Activated T-cell treated with anti-CD3 and anti-CD28 coated beads, Interleukin-2, amount 50 U/mL, for 48 hours (primary cell): Measurements from ENCODE around the gene NCOR1.

Experiments
- DNase-seq, 2 experiments: peaks; one replicate each; pipeline ENCODE4 v3.0.0-alpha.2; 2020

Gene NCOR1

DNA sequence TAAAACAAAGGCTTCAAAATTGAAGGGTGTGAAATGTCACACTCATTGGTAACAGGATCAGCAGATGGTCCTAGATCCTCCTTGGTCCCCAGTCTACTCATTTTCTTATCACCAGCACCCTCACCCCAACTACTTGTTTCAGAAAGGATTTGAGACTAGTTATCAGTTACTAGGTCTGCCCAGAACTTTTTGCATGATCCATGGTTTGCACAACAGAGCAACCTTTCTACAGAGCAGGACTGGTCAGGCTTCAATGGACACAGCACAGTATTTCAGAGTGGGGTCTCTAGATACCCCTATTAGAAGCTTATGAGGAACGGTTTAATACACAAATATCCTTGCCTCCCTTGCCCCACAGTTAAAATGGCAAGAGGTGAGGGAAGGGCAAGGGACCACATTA, 190.1 kb downstream of the NCOR1 start:
- no peak for DNase-seq

DNA sequence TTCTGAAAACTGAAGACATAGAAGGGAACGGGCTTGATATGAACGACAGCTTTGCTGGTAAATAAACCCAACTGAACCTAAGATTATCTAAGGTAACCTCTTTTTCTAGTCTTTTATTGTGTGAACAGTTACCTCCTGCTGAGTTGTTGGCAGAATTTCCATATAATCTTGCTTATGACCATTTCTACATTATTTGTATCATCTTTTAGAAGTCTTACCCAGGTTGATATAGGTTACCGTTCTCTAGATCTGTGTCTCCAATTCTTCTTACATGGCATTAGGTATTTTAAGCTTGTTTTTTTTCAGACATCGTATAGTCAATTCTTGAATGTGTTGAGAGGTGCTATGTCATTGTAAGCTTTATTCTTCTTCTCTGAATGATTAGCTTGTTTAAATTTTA, 191.5 kb downstream of the NCOR1 start:
- DNase-seq = no peak

DNA sequence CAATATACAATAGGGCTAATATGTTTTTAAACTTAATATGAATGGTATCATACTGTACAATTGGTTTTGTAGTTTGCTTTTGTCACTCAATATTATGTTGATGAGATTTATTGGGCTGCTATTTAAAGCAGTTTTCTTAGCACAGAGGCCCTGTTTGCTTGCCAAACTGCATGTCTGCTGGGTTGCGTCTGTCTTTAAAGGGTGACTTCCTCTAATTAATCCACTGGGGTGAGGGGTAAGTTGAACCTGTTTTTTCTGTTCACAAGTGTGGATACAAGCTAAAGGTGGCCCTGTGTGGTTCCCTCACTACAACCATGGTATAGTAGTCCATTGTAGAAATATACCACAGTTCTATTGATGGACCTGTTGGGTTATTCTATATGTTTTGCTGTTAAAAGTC, 196.0 kb downstream of the NCOR1 start:
- DNase-seq = no peak

DNA sequence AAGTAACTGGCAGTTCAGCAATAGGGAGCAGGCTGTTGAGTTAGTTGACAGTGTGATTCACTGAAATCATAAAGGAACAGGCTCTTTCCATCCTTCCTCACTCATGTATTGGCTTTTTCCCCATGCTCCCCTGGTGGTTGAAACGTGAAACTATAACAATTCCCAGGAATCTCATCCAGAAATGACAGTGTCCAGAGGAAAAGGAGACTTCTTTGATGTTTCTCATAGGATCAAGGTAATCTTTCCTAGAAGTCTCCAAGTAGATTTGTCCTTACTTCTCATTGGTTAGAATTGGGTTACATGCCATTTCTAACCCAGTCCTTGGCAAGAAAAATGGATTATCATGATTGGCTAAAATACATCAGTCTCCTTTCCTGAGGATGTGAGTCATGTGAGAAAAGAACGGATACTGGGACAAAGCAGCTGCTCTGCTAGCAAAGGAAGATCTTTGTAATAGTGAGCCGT, 201.4 kb downstream of the NCOR1 start:
- DNase-seq = no peak

DNA sequence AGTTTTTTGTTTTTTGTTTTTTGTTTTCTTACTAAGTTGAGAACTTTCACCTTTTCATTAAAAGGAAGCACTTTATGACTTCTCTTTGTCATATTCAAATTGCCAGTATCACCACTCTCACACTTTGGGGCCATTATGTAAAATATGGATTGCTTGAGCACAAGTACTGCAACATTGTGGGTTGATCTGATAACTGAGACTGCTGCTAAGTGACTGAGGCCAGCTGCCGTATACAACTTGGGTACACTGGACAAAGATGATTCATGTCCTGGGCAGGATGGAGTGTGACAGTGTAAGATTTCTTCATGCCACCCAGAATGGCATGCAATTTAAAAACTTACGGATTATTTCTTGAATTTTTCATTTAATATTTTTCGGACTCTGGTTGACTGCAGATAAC, 207.9 kb downstream of the NCOR1 start:
- DNase-seq = no peak

- DNase-seq = no peak
Measured at GRCh38 chr17:16005636-16006035, 209.7 kb downstream of the NCOR1 start.

DNA sequence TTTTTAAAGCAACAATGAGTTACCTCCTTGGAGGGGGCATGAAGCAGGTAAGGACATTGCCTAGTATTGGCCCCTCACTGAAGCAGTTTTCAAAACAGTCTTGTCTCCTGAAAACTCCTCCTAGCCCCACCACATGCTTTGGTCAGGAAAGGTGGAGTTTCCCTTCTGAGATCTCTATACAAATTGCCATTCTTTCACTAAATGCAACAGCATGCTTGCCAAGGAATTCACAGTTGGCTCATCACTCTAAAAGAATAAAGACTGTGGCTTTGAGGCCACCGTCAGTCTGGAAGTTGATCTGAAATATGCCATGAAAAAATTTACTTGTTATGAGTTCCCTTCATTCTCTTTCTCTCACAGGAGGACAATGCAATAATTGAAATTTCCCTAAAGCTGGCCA, 211.5 kb downstream of the NCOR1 start:
- DNase-seq = no peak

GRCh38 chr17:16002708-16003260, 212.6 kb downstream of the NCOR1 start:
- DNase-seq = no peak

DNA sequence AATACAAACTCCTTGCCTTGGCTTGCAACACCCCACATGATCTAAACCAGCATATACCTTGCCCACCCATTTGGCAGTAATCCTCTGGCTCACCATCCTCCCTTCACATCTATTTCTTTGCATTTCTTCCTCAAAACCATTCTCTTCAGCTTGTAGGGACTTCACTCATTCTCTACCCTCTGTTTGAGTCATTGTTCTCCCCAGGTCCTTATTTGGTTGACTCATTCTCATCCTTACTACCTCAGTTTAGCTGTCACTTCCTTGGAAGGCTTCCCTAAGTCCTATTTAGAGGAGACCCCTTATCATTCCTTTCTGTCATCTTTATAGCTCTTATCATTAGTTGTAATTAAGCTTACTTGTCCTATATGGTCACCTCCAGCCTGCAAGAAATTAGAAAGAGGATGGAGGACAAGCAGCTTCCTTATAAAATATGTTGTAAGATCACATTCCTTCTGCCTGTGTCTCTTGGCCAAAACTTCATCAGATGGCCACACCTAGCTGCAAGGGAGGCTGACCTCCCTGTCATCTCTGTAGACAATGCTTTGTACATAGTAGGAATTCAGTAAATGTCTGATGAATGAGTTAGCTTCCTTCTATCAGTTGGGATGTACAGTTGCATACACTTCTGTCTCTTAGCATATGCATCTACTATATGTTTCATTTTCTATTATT, 214.0 kb downstream of the NCOR1 start:
- DNase-seq = no peak

GRCh38 chr17:15999974-16000827, 215.1 kb downstream of the NCOR1 start:
- no peak for DNase-seq

GRCh38 chr17:15999141-15999973, 216.0 kb downstream of the NCOR1 start, which contains the start of the genes TTC19 and ZSWIM7:
TTC19 (plus strand) TSS chr17:15999824; CDS start chr17:15999849, 25 bp downstream.
ZSWIM7 (minus strand) TSS chr17:15999704; CDS start chr17:15999594, 110 bp downstream.
- peak; percentile 96 to 98 for DNase-seq

DNA sequence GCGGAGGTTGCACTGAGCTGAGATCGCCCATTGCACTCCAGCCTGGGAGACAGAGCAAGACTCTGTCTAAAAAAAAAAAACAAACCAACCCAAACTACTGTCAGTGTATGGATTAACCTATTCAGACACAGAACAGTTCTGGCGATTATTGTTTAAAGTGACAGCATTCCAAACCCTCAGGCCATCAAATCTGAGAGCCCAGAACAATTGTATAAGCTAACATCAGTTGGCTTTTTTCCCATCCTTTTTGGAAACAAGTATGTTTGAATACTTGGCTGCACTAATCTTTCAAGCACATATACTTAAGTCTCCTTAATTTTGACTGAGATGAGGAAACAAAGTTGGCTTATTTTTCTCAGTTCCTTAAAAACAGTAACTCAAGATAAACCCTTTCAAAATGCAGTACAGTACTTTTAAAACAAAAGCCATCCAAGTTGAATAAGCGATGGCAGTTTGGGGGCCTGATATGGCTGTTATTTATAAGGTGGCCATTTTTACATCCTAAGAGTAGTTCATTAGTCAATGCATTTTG, 217.2 kb downstream of the NCOR1 start:
- no peak for DNase-seq

DNA sequence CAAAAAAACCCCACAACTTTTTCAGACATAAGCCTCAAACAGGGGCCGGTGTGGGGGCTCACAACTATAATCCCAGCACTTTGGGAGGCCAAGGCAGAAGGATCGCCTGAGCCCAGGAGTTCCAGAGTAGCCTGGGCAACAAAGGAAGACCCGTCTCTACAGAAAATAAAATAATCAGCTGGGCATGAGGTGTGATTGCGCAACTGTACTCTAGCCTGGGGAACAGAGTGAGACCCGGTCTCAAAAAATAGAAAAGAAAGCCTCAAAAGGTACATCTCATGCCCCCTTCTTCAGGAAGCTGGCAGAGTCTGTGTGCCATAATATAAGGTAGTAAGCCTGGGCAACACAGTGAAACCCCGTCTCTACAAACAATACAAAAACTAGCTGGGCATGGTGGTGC, 219.0 kb downstream of the NCOR1 start:
- DNase-seq = no peak

DNA sequence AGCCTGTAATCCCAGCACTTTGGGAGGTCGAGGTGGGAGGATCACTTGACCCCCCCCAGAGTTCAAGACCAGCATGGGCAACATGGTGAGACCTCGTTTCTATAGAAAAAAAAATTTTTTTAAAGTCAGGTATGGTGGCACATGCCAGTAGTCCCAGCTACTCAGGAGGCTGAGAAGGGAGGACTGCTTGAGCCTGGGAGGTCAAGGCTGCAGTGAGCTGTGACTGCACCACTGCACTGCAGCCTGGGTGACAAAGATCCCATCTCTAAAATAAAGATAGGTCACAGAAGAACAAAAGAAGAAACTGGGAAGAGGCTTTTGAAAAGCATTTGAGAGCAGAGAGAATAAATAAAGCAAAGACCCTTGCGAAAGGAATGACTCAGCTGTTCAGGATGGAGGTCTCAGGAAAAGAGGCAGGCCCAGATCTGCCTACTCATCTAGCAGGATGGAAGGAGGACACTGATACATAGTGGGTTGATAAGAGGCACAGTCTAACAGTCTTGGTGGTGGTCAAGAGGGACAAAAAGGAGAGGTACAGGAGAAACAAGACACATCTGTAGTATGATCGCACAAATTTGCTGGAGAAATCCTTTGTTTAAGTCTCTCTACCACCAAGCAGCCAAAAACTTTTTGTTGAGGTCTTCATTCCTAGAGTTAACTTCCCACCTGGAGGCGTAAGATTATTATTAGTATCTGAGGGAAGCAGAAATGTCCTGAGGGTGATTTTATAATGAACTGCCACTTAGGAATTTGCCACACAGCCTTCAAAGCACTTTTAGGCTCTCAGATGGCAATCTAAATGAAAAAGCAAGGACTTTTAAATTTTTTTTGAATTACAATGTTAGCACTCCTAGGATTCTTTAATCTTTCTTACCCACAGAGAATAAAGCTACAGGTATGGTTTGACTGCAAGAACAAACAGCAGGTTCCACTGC, 233.4 kb downstream of the NCOR1 start:
- no peak for DNase-seq

- DNase-seq = peak in 1 of 2 experiments; percentile 35
Measured at GRCh38 chr17:15981208-15981607, 234.1 kb downstream of the NCOR1 start.
